Stromal cell of bone marrow (primary cell): ENCODE data around the gene UGT1A3.

ENCODE experiments used
- DNase-seq: peaks from one replicate; pipeline ENCODE4 v3.0.0-alpha.2; 2012; ENCODE audit warnings: low read depth

Gene UGT1A3

DNA sequence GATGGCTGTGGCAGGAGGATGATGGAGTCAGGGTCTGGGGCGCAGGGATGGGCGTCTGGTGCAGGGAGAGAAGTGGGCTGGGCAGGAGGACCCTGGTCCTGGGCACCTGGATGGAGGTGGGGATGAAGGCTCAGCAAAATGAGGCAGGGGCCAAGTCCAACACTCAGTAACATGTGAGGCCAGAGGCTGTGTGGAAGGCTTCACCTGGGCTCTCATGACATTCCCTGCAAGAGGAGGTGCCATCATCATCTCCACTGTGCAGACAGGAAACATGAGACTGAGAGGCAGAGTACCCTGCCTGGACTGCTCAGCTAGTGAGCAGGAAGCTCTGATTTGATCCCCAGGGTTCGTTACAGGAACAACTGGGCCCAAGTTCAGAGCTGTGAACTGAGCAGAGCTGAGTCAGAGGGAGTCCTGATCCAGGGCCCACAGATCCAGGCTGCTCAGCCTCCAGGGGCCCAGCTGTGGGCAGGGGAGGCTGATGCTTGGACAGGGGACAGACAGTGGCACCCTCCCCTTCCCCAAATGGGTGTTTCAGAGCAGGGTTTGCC lies 88.6 kb downstream of the UGT1A3 start:
- DNase-seq: peak; percentile 29

DNA sequence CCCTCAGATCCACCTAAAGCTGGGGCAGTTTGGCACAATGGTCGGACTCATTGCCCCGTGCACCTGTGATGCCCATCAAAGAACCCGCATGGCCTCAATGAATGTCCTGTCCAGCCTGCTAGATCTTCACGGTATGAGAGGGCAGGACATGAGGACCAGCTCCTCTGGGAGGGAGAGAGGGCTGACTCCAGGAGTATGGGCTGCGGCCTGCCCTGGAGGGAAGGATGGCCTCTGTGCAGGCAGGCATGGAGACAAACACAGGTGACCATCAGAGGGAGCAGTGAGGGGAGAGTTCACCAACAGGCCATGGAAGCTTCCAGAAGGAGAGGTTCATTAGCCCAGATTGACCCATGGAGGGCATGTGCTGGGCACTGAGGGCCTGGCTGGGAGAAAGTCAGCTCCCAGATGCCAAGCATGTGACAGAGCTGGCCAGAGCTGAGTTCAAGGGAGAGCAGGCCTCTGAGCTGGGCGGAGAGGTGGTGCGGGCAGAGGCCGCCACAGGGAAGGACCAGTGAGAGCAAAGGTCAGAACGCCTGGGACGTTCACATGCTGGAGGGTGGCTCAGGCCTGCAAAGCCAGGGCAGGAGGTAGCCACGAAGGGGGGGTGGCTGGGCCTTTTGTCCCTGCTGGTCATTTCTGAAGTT lies 89.3 kb downstream of the UGT1A3 start:
- no peak for DNase-seq

DNA sequence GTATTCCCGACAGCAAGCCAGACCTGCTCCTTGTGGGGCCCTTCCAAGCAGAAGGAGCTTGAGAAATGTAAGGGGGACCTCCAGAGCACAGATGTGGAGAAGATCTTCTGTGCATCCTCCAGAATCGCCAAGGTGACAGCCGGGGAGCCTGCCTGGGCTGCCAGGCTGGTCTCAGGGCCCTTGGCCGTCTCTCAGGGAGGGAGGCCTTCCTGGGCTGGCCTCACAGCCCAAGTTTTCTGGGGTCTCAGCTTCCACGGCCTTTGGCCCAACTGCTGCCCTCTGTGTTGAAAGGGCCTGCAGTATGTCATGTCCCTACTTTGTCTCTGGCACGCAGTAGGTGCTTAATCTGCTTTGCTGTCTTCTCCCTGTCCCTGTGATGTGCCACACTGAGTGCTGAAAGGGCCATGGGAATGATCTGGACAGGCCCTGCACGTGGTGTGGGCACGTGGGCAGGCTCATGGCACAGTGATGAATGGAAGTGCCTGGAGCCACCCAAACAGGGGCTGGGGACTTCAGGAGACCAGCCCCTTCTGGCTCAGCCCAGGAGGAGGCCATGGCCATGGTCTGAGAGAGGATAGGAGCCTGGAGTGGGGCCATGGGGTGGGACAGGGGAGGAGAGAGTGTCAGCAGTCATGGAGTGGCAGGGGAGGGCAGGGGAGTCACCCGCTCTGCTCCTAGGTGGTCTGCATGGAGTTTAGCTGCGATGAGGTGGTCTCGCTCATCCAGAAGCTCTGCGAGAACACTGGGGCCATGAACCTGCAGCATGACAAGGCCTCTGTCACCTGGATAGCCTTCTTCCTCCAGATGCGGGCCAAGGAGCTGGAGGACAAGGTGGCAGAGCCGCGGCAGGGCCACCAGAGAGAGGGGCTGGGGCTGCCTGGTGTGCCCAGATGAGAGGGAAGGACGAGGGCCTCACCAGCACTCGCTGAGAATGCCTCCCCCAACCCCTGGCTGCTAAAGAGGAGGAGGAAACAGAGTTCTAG lies 90.1 kb downstream of the UGT1A3 start:
- DNase-seq: no peak

DNA sequence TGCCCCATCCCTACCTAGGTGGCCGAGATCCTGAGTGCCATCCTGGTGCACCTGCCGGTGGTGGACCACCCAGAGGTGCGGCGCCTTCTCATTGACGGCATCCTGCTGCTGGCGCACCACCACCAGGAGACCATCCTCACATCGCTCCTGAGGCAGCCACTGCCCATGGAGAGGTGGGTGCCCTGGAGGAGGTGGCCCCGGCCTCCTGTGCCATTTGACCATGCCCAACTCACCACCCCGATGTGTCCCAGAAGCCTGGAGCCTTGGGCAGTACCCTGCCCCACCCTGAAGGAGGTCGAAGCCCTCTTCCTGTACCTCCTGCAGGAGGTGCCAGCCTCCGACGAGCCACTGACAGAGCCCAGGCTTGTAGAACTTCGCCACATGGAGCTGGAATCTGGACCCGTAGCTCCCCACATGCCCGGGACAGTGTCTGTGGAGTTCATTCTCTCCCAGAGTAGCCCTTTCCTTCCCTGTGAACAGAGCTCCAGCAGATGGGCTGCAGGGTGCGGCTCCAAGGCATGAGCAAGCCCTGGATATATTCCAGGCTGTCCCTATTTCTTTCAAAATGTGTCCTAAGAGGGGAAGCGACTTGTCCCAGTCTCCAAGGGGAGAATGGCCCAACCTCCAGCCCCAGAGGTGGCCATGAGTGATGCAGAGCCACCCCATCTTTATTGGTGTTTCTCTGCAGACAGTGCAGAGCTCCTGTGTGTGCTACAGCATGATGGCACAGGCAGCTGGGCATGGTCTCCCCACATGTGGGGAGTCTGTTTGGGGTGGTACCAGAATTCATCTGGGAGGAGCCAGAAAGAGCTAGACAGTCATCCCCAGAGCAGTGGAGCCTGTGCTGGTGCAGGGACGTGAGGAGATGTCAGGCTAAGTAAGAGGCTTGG lies 91.3 kb downstream of the UGT1A3 start:
- no peak for DNase-seq

DNA sequence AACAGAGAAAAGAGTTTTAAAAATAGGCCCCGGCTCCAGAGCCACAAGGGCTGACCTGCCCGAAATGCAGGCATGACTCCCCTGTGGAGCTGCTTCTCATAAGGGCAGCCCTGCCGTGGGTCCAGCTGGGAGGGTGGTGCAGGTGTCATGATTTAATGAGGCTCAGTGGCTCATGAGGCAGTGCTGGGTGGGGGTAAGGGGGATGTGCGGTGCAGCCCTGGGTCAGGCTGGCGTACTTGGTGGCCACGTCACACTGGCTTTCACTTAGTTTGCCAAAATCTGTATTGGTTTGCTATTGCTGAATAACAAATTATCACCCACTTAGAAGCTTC lies 91.9 kb downstream of the UGT1A3 start:
- DNase-seq: no peak

DNA sequence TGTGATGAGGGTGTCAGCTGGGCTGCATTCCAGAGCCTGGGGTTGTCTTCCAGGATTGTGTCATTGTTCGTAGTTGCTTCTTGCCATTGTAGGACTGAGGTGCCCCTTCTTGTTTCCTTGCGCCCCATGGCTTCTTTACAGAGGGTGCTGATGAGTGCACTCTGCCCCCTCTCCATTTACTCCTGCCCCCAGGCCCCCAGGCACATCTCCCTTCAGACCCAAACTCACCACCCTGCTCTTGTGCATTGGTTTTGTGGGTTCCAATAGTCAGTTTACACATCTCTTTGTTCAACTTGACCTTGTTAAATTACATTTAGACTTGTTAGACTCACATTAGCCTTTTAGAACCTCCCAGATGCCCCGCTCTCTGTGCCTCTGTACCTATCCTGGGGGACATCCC lies 92.4 kb downstream of the UGT1A3 start:
- DNase-seq: no peak

DNA sequence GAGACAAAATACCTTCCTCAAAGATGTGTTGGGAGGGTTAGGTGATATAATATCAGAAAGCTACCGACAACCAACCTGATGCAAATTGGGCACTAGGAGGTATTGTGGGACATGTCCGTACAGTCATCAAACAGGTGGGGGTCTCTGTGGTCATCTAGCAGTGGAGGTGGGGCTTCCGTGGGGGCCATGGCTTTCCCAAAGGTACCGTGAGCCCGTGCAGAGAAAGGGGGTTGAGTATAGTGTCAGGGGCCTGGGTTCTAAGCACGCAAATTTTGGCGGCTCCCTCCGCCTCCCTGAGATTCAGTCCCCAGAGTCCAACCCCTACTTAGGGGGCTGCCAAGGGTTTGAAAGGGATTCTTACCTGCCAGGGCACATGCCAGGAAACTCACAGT lies 92.9 kb downstream of the UGT1A3 start:
- DNase-seq: no peak

DNA sequence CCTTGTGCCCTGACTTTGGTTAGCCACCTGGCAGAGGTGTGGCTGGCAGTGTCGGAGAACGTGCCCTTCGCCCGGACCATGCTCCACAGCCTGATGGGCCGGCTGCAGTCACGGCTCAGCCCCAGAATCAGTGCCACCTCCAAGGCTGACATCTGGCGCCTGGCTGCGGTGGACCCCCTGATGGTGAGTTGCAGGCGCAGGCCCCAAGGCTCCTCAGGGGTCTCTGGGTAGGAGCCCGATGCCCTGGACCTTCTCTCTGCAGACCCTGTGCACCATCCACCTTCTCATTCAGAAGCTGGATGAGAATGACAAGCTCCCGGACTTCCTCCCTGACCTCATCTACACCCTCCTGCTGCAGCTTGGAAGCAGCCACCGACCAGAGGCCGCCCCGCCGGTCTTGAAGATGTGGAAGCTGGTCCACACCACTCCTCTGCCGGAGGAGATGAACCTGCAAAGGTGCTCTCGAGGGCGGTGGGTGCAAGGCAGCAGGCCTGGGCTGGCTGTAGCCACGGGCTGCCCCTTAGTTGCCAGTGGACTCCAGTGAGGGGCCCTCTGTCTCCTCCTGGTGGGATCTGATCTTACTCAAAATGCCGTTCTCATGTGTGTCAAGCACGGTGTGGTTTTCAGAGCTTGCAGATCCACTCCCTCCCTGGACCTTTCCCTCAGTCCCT lies 93.4 kb downstream of the UGT1A3 start:
- no peak for DNase-seq
